DOHH2 (cell line): Measurements from ENCODE around the gene SGPL1.

Experiments
- CTCF ChIP-seq: fragments of 200-600 bp; sonication (generic); IDR thresholded peaks from one replicate; pipeline ENCODE4 v1.5.1; 2014; ENCODE audit warnings: antibody characterized with exemption, mild to moderate bottlenecking, low read depth, low read length; ENCODE audit not compliant: poor library complexity, severe bottlenecking
- EZH2phosphoT487 ChIP-seq: fragments of 200-600 bp; sonication (generic); IDR thresholded peaks from 2 replicates; pipeline ENCODE4 v1.6.1; 2017; ENCODE audit warnings: borderline replicate concordance, mild to moderate bottlenecking, antibody characterized with exemption, low read length, moderate library complexity, mixed read lengths

GRCh38 chr10:70893227-70894006 is 77.7 kb downstream of the SGPL1 start:
- TF ChIP-seq CTCF (no peak), EZH2phosphoT487 (no peak)
